Left ventricle myocardium inferior (tissue), 1 donor: ENCODE measurements around the gene MROH9. TPM values are rescaled to one million over a fixed set of nuclear protein-coding genes. Genes with fewer than 3 reads are reported as not detected.

Experiments
- DNase-seq: peaks from one replicate; pipeline ENCODE4 v3.0.0-alpha.2; 2020
- H3K27ac ChIP-seq: fragments of 200-600 bp; replicated peaks from 2 replicates; pipeline ENCODE4 v1.8.0; 2021
- H3K27me3 ChIP-seq: fragments of 200-600 bp; 2 replicates; pipeline ENCODE4 v1.8.0; 2021; ENCODE audit warnings: low read depth
- H3K36me3 ChIP-seq: fragments of 200-600 bp; 2 replicates; pipeline ENCODE4 v1.8.0; 2021
- H3K4me1 ChIP-seq: fragments of 200-600 bp; 2 replicates; pipeline ENCODE4 v1.8.0; 2021
- H3K4me3 ChIP-seq: fragments of 200-600 bp; 2 replicates; pipeline ENCODE4 v1.8.0; 2021; ENCODE audit warnings: mild to moderate bottlenecking, moderate library complexity
- H3K9me3 ChIP-seq: fragments of 200-600 bp; replicated peaks from 2 replicates; pipeline ENCODE4 v1.8.0; 2021
- CTCF ChIP-seq: fragments of 200-600 bp; IDR thresholded peaks from 2 replicates; pipeline ENCODE4 v1.8.0; 2021; ENCODE audit warnings: antibody characterized with exemption, mild to moderate bottlenecking, borderline replicate concordance
- intact Hi-C: fragments of 100-400 bp; cut with micrococcal nuclease; formaldehyde crosslinking; loops from one replicate; pipeline ENCODE4 v1.11.0; 2022
- long read RNA-seq: library from polyadenylated mRNA; unstranded; transcript quantifications from one replicate; pipeline ENCODE4 v2.0.0, GENCODE V29; 2021
- total RNA-seq: library from RNA; stranded (reverse); fragmentation: NEBNext Ultra II Directional; extraction: Animal tissue kit (Norgen Biotek cat#: 25700); gene quantifications from one replicate; pipeline ENCODE4 v1.2.1, GENCODE V29; 2021
- donor health status: DM: no; HTN: yes; CAD: no; lungs with severe emphysema.

Gene MROH9
- not detected for total RNA-seq
- long read RNA-seq: 0 reads

GRCh38 chr1:170935231-170935630 lies at the start of gene MROH9:
Gene MROH9 (plus strand): TSS chr1:170935534. CDS start chr1:170945557, 10,023 bp downstream.
- H3K9me3 ChIP-seq: no peaks in the 10 kb centered on the region
- no peak within 1 kb of the TSS for H3K4me3 ChIP-seq
- no peak for TF ChIP-seq CTCF
- H3K4me1 ChIP-seq: peaks cover under 1% of the 10 kb centered on the region
- H3K36me3 ChIP-seq: no peaks in the 10 kb centered on the region
- H3K27me3 ChIP-seq: no peaks in the 10 kb centered on the region
- no peak for DNase-seq
- H3K27ac ChIP-seq: no peak within 1 kb of the TSS
- intact Hi-C loops: no loop called here

DNA sequence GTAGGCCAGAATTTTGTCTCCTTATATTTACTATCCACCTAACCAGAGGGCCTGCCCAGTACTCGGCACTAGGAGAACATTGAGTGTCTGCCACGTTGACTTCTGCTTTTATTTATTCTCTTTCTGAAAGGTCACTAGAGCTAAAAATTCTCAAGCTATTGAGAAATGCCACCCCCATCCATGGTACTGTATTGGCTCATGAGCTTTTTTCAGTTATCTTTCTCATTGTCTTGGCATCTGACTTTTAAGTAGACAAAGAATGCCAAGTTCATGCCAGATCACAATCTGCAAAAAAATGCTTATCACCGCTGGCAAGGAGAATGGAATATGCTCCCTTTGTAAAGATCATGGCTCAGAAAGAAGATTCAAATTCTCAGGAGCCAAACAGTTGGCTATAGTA lies 49.8 kb upstream of the MROH9 start:
- intact Hi-C loops: no loop called here
- Histone ChIP-seq H3K27me3 (no peaks in the 10 kb centered on the region), H3K36me3 (no peaks in the 10 kb centered on the region), H3K9me3 (peaks cover 5% of the 10 kb centered on the region), H3K27ac (no peak overlapping the region), H3K4me3 (no peak overlapping the region), H3K4me1 (peaks cover 6% of the 10 kb centered on the region)
- no peak for TF ChIP-seq CTCF
- DNase-seq: no peak

- H3K36me3 ChIP-seq: no peaks in the 10 kb centered on the region
These were observed 48.9 kb upstream of the MROH9 start for GRCh38 chr1:170886460-170886859.

DNA sequence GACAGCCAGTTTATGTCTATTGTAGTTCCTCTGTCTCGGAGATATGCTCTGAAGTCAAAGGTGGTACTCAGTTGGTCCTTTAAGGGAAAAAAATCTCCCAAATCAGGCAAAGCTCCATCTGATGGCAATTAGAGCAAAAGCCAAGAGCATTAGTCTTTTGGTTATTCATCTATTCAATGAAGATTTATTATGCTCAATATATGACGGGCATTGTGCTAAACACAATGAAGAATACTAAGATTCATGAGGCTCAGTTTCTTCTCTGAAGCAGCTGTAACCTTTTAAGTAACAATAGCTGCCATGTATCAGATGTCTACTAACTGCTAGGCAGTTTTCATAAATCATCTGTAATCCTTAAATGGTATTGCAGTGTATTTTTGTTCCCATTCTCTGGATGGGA lies 47.6 kb upstream of the MROH9 start:
- no peaks in the 10 kb centered on the region for H3K36me3 ChIP-seq
- intact Hi-C loops: no loop called here
- peaks cover 5% of the 10 kb centered on the region for H3K9me3 ChIP-seq
- no peak for DNase-seq
- no peak overlapping the region for H3K27ac ChIP-seq
- no peaks in the 10 kb centered on the region for H3K4me1 ChIP-seq
- TF ChIP-seq CTCF: no peak
- H3K4me3 ChIP-seq: no peak overlapping the region
- no peaks in the 10 kb centered on the region for H3K27me3 ChIP-seq

More at GRCh38 chr1:170886460-170886859, 48.9 kb upstream of the MROH9 start:
- Histone ChIP-seq H3K4me3 (no peak overlapping the region), H3K27me3 (no peaks in the 10 kb centered on the region), H3K9me3 (peaks cover 5% of the 10 kb centered on the region), H3K27ac (no peak overlapping the region), H3K4me1 (peaks cover 3% of the 10 kb centered on the region)
- DNase-seq: no peak
- intact Hi-C loops: no loop called here
- TF ChIP-seq CTCF: no peak

DNA sequence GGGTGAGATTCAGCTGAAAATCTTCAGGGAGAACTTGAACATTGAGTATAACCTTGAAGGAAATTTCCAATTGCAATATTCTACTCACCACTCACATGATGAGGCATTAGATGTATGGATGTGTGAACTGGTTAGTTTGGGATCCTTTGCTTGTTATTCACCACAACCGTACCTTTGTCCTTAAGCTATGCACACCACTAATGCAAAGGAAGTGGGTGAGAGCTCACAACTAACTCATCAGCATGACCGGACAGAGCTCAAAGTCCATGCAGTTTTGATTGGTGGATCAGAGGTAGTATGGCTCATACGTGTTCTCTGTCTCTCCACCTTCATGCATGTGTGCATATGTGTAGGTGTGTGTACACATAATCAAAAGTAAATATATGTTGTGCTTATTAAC lies 43.5 kb upstream of the MROH9 start:
- DNase-seq: no peak
- Histone ChIP-seq H3K4me3 (no peak overlapping the region), H3K4me1 (no peaks in the 10 kb centered on the region), H3K27me3 (no peaks in the 10 kb centered on the region), H3K27ac (no peak overlapping the region), H3K36me3 (no peaks in the 10 kb centered on the region), H3K9me3 (no peaks in the 10 kb centered on the region)
- intact Hi-C loops: no loop called here
- no peak for TF ChIP-seq CTCF
